HEK293 (cell line): ENCODE results near the gene MYBBP1A.

Experiments used
- CTCF ChIA-PET: fragments of 350-600 bp; formaldehyde crosslinking; extraction: SDS; loops from one replicate; lab custom pipeline; 2021; ENCODE audit warnings: antibody characterized with exemption; lab: Yijun Ruan, JAX
- POLR2A ChIA-PET: fragments of 300-600 bp; formaldehyde crosslinking; extraction: SDS; loops from one replicate; lab custom pipeline; 2020; ENCODE audit warnings: antibody characterized with exemption, inconsistent platforms; lab: Yijun Ruan, JAX
- H3K27ac ChIP-seq: fragments of 200-500 bp; sonication (Bioruptor generic); 2 replicates; pipeline ENCODE4 v1.5.1; 2014; ENCODE audit warnings: low read depth, low read length, control low read depth, inconsistent platforms; ENCODE audit errors: extremely low read depth
- H3K36me3 ChIP-seq, 2 experiments: fragments of 200-500 bp in 1 of 2; sonication (Bioruptor generic) in 1 of 2; 1 replicate in 1 of 2; 2 replicates in 1 of 2; pipeline ENCODE4 v1.5.1; 2014 to 2017; ENCODE audit warnings: inconsistent platforms in 2 of 2, low read length in 2 of 2; ENCODE audit not compliant: control insufficient read depth in 2 of 2, insufficient read depth in 1 of 2
- H3K4me1 ChIP-seq: fragments of 200-500 bp; sonication (Bioruptor generic); 2 replicates; pipeline ENCODE4 v1.5.1; 2014; ENCODE audit warnings: mild to moderate bottlenecking, low read length, inconsistent platforms; ENCODE audit not compliant: control insufficient read depth, insufficient read depth
- H3K4me3 ChIP-seq: 2 replicates; pipeline ENCODE4 v1.5.1; 2011; ENCODE audit warnings: low read depth, mild to moderate bottlenecking, control low read depth, low read length, moderate library complexity
- H3K9me3 ChIP-seq: fragments of 200-500 bp; sonication (Bioruptor generic); 2 replicates; pipeline ENCODE4 v1.5.1; 2014; ENCODE audit warnings: low read depth, low read length, inconsistent platforms; ENCODE audit not compliant: control insufficient read depth, insufficient read depth
- FEZF1 ChIP-seq: fragments of 450-650 bp; formaldehyde crosslinking; IDR thresholded peaks from 2 replicates; pipeline ENCODE4 v1.5.1; 2016; ENCODE audit warnings: missing biosample characterization, missing genetic modification characterization
- GLI4 ChIP-seq: fragments of 450-650 bp; formaldehyde crosslinking; IDR thresholded peaks from 2 replicates; pipeline ENCODE4 v1.5.1; 2016; ENCODE audit warnings: missing biosample characterization, missing genetic modification characterization
- KLF1 ChIP-seq: fragments of 450-650 bp; formaldehyde crosslinking; IDR thresholded peaks from 2 replicates; pipeline ENCODE4 v1.5.1; 2016; ENCODE audit warnings: missing biosample characterization, missing genetic modification characterization
- KLF17 ChIP-seq: fragments of 450-650 bp; formaldehyde crosslinking; IDR thresholded peaks from 2 replicates; pipeline ENCODE4 v1.5.1; 2016; ENCODE audit warnings: missing biosample characterization, missing genetic modification characterization
- KLF8 ChIP-seq: fragments of 450-650 bp; formaldehyde crosslinking; IDR thresholded peaks from 2 replicates; pipeline ENCODE4 v1.5.1; 2016; ENCODE audit warnings: missing biosample characterization, missing genetic modification characterization
- SCRT2 ChIP-seq: fragments of 450-650 bp; formaldehyde crosslinking; IDR thresholded peaks from 2 replicates; pipeline ENCODE4 v1.5.1; 2016; ENCODE audit warnings: missing biosample characterization, missing genetic modification characterization
- YY2 ChIP-seq: fragments of 450-650 bp; formaldehyde crosslinking; IDR thresholded peaks from 2 replicates; pipeline ENCODE4 v1.5.1; 2016; ENCODE audit warnings: missing biosample characterization, missing genetic modification characterization
- ZBTB7A ChIP-seq: fragments of 450-650 bp; formaldehyde crosslinking; IDR thresholded peaks from 2 replicates; pipeline ENCODE4 v1.5.1; 2016; ENCODE audit warnings: low read depth, missing biosample characterization, missing genetic modification characterization
- ZFP69B ChIP-seq: fragments of 450-650 bp; formaldehyde crosslinking; IDR thresholded peaks from 2 replicates; pipeline ENCODE4 v1.5.1; 2016; ENCODE audit warnings: missing biosample characterization, missing genetic modification characterization
- ZIC2 ChIP-seq: fragments of 450-650 bp; formaldehyde crosslinking; IDR thresholded peaks from 2 replicates; pipeline ENCODE4 v1.5.1; 2016; ENCODE audit warnings: missing biosample characterization, missing genetic modification characterization
- ZNF155 ChIP-seq: fragments of 450-650 bp; formaldehyde crosslinking; IDR thresholded peaks from 2 replicates; pipeline ENCODE4 v1.5.1; 2016; ENCODE audit warnings: missing biosample characterization, missing genetic modification characterization
- ZNF157 ChIP-seq: fragments of 450-650 bp; formaldehyde crosslinking; IDR thresholded peaks from 2 replicates; pipeline ENCODE4 v1.5.1; 2016; ENCODE audit warnings: missing biosample characterization, missing genetic modification characterization
- ZNF239 ChIP-seq: fragments of 450-650 bp; formaldehyde crosslinking; IDR thresholded peaks from 2 replicates; pipeline ENCODE4 v1.5.1; 2016; ENCODE audit warnings: missing biosample characterization, missing genetic modification characterization
- ZNF311 ChIP-seq: fragments of 450-650 bp; formaldehyde crosslinking; IDR thresholded peaks from 2 replicates; pipeline ENCODE4 v1.5.1; 2017; ENCODE audit warnings: missing biosample characterization, missing genetic modification characterization, borderline replicate concordance
- ZNF335 ChIP-seq: fragments of 450-650 bp; formaldehyde crosslinking; conservative IDR thresholded peaks from 2 replicates; pipeline ENCODE4 v1.5.1; 2016; ENCODE audit warnings: missing biosample characterization, missing genetic modification characterization
- ZNF398 ChIP-seq: fragments of 450-650 bp; formaldehyde crosslinking; IDR thresholded peaks from 2 replicates; pipeline ENCODE4 v1.5.1; 2017; ENCODE audit warnings: missing biosample characterization, missing genetic modification characterization
- ZNF48 ChIP-seq: fragments of 450-650 bp; formaldehyde crosslinking; IDR thresholded peaks from 2 replicates; pipeline ENCODE4 v1.5.1; 2016; ENCODE audit warnings: missing biosample characterization, missing genetic modification characterization
- ZNF596 ChIP-seq: fragments of 450-650 bp; IDR thresholded peaks from 2 replicates; pipeline ENCODE4 v1.5.0; 2018; ENCODE audit warnings: missing biosample characterization, mild to moderate bottlenecking, missing genetic modification characterization, moderate library complexity
- ZNF621 ChIP-seq: fragments of 450-650 bp; formaldehyde crosslinking; IDR thresholded peaks from 2 replicates; pipeline ENCODE4 v1.5.1; 2017; ENCODE audit warnings: missing biosample characterization, missing genetic modification characterization
- ZNF639 ChIP-seq: fragments of 450-650 bp; formaldehyde crosslinking; IDR thresholded peaks from 2 replicates; pipeline ENCODE4 v1.5.1; 2016; ENCODE audit warnings: missing biosample characterization, missing genetic modification characterization
- ZNF677 ChIP-seq: fragments of 450-650 bp; IDR thresholded peaks from 2 replicates; pipeline ENCODE4 v1.5.0; 2018; ENCODE audit warnings: missing biosample characterization, mild to moderate bottlenecking, missing genetic modification characterization, moderate library complexity
- ZNF692 ChIP-seq: fragments of 450-650 bp; formaldehyde crosslinking; IDR thresholded peaks from 2 replicates; pipeline ENCODE4 v1.5.1; 2016; ENCODE audit warnings: missing biosample characterization, missing genetic modification characterization
- TF ChIP-seq, protein P1 (sequence below): fragments of 450-650 bp; IDR thresholded peaks from 2 replicates; pipeline ENCODE4 v1.5.1; 2018; ENCODE audit warnings: missing biosample characterization, missing genetic modification characterization
- TF ChIP-seq, protein P2 (sequence below): fragments of 450-650 bp; formaldehyde crosslinking; IDR thresholded peaks from 2 replicates; pipeline ENCODE4 v1.5.1; 2016; ENCODE audit warnings: missing biosample characterization, missing genetic modification characterization, borderline replicate concordance

MYBBP1A gene

GRCh38 chr17:4540687-4541327 is 14.4 kb downstream of the MYBBP1A start:
- POLR2A ChIA-PET = interaction anchor here (0.6 to 1.4 kb wide), 2 partner anchors 8 to 12 kb away, joined by 3 to 4 read pairs; no protein-coding TSS in a partner anchor
- no peak overlapping the region for H3K27ac ChIP-seq
- CTCF ChIA-PET = interaction anchor here (0.7 to 1.2 kb wide), 4 partner anchors 25 to 412 kb away, joined by 3 to 4 read pairs (median 4); no protein-coding TSS in a partner anchor
- H3K9me3 ChIP-seq = no peaks in the 10 kb centered on the region
- H3K4me1 ChIP-seq = no peaks in the 10 kb centered on the region
- TF ChIP-seq ZNF677 (tag by site-specific recombination) (no peak), YY2 (tag by site-specific recombination) (no peak), KLF8 (tag by site-specific recombination) (no peak), ZNF48 (tag by site-specific recombination) (no peak), ZNF621 (tag by site-specific recombination) (no peak), ZNF692 (0 out of 2 replicates have a peak, but pooled peaks have one; percentile 39), ZNF596 (tag by site-specific recombination) (no peak), ZNF239 (no peak), KLF1 (peak; percentile 84), ZNF157 (tag by site-specific recombination) (no peak), ZFP69B (tag by site-specific recombination) (0 out of 2 replicates have a peak, but pooled peaks have one; percentile 16), ZNF398 (tag by site-specific recombination) (no peak), ZNF311 (tag by site-specific recombination) (no peak)
- TF ChIP-seq, protein P1, sequence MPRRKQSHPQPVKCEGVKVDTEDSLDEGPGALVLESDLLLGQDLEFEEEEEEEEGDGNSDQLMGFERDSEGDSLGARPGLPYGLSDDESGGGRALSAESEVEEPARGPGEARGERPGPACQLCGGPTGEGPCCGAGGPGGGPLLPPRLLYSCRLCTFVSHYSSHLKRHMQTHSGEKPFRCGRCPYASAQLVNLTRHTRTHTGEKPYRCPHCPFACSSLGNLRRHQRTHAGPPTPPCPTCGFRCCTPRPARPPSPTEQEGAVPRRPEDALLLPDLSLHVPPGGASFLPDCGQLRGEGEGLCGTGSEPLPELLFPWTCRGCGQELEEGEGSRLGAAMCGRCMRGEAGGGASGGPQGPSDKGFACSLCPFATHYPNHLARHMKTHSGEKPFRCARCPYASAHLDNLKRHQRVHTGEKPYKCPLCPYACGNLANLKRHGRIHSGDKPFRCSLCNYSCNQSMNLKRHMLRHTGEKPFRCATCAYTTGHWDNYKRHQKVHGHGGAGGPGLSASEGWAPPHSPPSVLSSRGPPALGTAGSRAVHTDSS = no peak
- peaks cover 0 to 84% of the 10 kb centered on the region in 2 experiments; a peak in 2 of 3 replicates for H3K36me3 ChIP-seq
- no peak overlapping the region for H3K4me3 ChIP-seq

GRCh38 chr17:4540224-4540651 is 14.9 kb downstream of the MYBBP1A start:
- POLR2A ChIA-PET = interaction anchor here (0.6 to 1.4 kb wide), 2 partner anchors 9 to 12 kb away, joined by 3 to 4 read pairs; no protein-coding TSS in a partner anchor
- H3K27ac ChIP-seq = no peak overlapping the region
- TF ChIP-seq, protein P2, sequence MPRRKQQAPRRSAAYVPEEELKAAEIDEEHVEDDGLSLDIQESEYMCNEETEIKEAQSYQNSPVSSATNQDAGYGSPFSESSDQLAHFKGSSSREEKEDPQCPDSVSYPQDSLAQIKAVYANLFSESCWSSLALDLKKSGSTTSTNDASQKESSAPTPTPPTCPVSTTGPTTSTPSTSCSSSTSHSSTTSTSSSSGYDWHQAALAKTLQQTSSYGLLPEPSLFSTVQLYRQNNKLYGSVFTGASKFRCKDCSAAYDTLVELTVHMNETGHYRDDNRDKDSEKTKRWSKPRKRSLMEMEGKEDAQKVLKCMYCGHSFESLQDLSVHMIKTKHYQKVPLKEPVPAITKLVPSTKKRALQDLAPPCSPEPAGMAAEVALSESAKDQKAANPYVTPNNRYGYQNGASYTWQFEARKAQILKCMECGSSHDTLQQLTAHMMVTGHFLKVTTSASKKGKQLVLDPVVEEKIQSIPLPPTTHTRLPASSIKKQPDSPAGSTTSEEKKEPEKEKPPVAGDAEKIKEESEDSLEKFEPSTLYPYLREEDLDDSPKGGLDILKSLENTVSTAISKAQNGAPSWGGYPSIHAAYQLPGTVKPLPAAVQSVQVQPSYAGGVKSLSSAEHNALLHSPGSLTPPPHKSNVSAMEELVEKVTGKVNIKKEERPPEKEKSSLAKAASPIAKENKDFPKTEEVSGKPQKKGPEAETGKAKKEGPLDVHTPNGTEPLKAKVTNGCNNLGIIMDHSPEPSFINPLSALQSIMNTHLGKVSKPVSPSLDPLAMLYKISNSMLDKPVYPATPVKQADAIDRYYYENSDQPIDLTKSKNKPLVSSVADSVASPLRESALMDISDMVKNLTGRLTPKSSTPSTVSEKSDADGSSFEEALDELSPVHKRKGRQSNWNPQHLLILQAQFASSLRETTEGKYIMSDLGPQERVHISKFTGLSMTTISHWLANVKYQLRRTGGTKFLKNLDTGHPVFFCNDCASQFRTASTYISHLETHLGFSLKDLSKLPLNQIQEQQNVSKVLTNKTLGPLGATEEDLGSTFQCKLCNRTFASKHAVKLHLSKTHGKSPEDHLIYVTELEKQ = no peak
- no peak for TF ChIP-seq KLF17 (tag by site-specific recombination)
- no peak for TF ChIP-seq ZBTB7A
- 0 out of 2 replicates have a peak, but pooled peaks have one; percentile 40 for TF ChIP-seq ZIC2 (tag by site-specific recombination)
- peak; percentile 94 for TF ChIP-seq ZNF335
- TF ChIP-seq SCRT2 (tag by site-specific recombination) = no peak
- TF ChIP-seq KLF8 (tag by site-specific recombination) = 0 out of 2 replicates have a peak, but pooled peaks have one; percentile 30
- no peak for TF ChIP-seq FEZF1 (tag by site-specific recombination)
- no peak for TF ChIP-seq GLI4 (tag by site-specific recombination)
- no peak for TF ChIP-seq ZNF155 (tag by site-specific recombination)
- no peak for TF ChIP-seq ZNF639 (tag by site-specific recombination)

More at GRCh38 chr17:4540224-4540651, 14.9 kb downstream of the MYBBP1A start:
- no peak overlapping the region for H3K4me3 ChIP-seq
- H3K4me1 ChIP-seq = no peaks in the 10 kb centered on the region
- H3K36me3 ChIP-seq = peaks cover 0 to 79% of the 10 kb centered on the region in 2 experiments; a peak in 2 of 3 replicates
- CTCF ChIA-PET = interaction anchor here (0.7 kb wide), 2 partner anchors 34 to 411 kb away, joined by 3 to 4 read pairs; no protein-coding TSS in a partner anchor
- no peaks in the 10 kb centered on the region for H3K9me3 ChIP-seq
